ENCODE results near the gene ARHGAP26.

The ARHGAP26 gene

GRCh38 chr5:143265995-143266394, 495.8 kb downstream of the ARHGAP26 start:
- no peak for FAIRE-seq

GRCh38 chr5:143267186-143267585, 497.0 kb downstream of the ARHGAP26 start:
- no peak for FAIRE-seq

GRCh38 chr5:143268388-143268787, 498.2 kb downstream of the ARHGAP26 start:
- FAIRE-seq: no peak

- no peak for FAIRE-seq
Observed at GRCh38 chr5:143271431-143271830, 501.3 kb downstream of the ARHGAP26 start.

- FAIRE-seq: no peak
Observed at GRCh38 chr5:143274952-143275351, 504.8 kb downstream of the ARHGAP26 start.

GRCh38 chr5:143275512-143276363, 505.6 kb downstream of the ARHGAP26 start:
- no peak for FAIRE-seq

GRCh38 chr5:143277536-143277935, 507.4 kb downstream of the ARHGAP26 start:
- no peak for FAIRE-seq

Data from TTC549 (cell line).